ENCODE data around the gene PSEN1.

- no peak for TF ChIP-seq EZH2 (IDR thresholded peaks at IDR 0.05; ENCODE audit: insufficient read depth, poor library complexity, severe bottlenecking)
- TF ChIP-seq EZH2phosphoT487 (IDR thresholded peaks at IDR 0.05; ENCODE audit: insufficient read depth, low read depth) = no peak
These were observed 114.6 kb downstream of the PSEN1 start for GRCh38 chr14:73250781-73251500.

Measured in GM23248 (cell line).